ENCODE data around the gene GCNA.
"Not testable (repeated sequence)": the region's sequence is repeated elsewhere in the genome, so short reads cannot be mapped to it uniquely, and the experiment has no call there.

Gene GCNA

DNA sequence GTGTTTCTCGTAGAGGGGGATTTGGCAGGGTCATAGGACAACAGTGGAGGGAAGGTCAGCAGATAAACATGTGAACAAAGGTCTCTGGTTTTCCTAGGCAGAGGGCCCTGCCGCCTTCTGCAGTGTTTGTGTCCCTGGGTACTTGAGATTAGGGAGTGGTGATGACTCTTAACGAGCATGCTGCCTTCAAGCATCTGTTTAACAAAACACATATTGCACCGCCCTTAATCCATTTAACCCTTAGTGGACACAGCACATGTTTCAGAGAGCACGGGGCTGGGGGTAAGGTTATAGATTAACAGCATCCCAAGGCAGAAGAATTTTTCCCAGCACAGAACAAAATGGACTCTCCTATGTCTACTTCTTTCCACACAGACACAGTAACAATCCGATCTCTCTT is 66.2 kb downstream of the GCNA start:
- DNase-seq, result not testable (repeated sequence)

DNA sequence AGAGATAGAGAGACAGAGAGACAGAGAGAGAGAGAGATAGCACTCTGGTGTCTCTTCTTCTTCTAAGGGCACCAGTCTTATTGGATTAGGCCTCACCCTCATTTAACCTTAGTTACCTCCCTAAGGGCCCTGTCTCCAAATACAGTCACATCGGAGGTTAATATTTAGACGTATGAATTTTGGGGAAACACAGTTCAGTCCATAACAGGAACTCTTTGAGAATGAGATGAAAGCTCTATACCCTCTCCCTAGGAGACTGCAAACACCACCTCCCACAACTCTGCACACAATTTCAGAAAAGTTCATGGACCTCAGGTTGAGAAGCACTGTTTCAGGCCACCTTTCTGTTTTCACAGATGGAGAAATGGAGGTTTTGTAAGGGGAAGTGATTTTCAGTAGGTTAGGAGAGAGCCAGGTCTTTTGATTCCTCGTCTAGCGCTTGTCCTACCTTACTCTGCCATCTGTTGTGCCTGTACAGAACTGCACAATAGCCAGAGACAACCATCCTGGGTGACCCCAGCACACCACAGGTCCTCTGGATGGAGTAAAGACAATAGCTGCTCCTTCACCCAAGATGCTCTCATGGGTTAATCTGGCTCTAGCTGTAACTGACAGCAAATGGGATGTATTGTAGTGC is 72.2 kb downstream of the GCNA start:
- DNase-seq, result no peak

DNA sequence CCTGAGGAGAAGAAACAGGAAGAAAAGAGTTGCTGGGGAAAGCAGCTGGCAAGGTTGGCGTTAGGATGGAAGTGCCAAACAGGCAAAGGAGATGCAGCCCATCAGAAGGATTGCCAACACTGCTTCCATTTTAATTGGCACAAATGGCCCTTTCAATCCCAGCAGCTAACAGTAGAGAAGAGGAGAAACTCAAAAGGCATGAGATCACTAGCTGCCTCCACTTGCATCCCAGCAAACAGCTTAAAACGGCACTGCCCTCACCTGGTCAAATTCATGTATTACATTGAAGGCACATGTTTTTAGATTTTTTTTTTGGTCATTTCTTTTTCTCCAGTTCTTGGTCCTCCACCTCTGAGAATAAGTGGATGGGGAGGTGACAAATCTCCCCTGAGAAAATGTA is 74.2 kb downstream of the GCNA start:
- DNase-seq, result peak; percentile 26

DNA sequence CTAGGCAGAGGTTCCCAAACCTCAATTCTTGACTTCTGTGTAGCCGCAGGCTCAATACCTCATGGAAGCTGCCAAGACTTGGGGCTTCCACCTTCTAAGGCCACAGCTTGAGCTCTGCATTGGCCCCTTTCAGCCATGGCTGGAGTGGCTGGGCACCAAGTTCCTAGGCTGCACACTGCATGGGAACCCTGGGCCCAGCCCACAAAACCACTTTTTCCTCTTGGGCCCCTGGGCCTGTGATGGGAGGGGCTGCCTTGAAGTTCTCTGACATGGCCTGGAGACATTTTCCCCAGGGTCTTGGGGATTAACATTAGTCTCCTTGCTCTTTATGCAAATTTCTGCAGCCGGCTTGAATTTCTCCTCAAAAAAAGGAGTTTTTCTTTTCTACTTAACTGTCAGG is 75.1 kb downstream of the GCNA start:
- no peak for DNase-seq

DNA sequence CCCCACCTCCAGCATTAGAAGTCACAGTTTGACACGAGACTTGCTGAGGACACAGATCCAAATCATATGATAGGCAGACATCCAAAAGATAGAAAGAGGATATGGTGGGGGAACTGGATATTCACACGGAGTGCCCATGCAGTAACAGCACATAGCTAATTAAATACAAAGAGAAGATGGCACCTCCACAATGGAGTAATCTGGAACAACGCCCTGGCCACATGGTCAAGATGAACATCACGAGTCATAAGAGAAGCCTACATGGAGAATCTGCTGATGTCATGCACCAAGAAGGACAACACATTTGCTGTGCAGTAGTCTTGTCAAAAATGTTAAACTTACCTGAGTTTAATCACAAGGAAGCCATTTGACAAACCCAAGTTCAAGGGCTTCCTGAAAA is 79.0 kb downstream of the GCNA start:
- DNase-seq, result no peak

DNA sequence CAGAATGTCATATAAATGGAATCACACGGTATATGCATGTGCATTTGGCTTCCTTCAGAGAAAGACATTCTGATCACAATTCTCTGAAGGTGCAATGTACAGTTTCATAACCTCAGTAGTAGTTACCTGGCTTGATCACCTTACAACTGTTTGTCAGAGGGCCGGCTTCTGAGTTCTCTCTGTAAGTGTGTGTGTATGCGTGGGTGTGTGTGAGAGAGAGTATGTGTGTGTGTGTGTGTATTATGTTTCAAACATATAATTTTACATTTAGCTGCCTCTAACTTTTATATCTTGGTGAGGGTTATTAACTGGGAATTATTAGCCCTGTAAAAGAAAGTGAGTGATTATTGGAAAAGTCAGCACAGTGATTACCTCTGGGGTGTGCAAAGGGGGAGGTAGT is 81.1 kb downstream of the GCNA start:
- no peak for DNase-seq

DNA sequence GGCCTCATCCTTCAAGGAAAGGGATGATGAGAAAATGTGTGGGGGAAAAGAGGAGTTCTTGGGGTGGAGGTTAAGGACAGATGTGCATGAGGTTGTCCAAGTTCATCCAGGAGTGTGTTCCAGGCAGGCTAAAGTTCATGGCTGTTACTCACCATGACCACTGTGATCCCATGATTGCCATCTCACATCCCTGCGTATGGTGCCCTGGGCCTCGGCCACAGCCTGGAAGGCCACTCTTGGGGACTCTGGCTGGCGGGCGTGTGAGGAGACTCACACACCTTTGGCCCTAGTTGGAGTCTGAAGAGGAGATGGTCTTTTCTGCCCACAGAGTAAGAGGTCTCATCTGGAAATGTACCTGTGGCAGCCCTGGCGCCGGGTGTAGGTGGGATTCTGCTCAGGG is 81.7 kb downstream of the GCNA start:
- DNase-seq, result no peak

DNA sequence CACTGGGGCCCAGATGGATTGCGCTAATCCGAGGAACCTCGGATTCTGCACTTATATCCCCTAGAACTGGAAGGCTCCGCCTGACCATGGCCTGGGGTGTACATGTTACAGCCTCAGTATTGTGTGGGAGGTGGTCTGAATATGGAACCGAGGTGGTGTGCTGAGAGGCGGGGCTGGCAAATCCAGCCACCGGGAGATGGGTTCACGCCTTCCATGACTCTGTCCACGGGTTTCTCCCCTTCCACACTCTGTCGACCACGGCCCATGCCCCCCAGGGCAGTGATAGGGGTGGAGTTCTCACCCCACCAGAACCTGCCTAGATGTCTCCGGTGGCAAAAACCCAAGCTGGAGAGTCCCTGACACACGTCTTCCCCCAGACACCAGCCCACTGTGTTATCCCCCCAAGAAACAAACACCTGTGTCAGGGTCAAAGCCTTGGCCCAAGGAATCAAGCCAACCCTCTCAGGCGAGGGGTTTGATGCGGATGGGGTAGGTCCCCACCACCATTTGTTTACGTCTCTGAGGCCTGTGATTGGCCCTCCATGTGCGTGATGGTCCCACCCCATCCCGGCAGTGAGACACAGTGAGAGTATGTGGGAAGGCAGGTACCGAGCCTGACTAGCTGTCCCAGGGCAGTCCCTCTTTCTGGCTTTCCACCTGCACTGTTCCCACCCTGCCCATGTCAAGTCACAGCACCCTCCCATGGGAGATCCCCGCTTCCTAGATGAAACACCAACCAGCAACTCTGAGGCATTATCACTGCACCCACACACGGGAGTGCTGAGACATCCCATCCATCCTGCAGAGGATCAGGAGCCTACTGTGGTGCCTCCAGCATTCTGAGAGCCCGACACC is 82.6 kb downstream of the GCNA start:
- no peak for DNase-seq

DNA sequence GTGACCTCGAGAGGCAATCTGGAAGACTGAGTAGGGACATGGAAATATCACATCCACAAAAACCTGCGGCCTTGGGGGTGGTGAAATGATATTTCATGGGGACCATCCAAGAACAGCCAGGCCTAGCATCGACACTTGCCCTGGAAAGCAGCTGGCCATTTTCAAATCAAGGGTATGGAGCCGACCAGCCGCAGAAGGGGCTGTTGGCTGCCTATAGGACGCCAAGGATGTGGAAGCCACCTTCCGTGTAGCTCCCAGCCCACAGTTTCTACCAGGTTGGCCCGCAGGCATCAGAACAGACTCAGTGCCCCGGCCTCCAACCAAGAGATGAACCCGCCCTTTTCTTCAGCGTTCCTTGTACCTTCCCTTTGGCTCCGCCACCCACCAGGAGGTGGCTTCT is 83.7 kb downstream of the GCNA start:
- DNase-seq, result no peak

DNA sequence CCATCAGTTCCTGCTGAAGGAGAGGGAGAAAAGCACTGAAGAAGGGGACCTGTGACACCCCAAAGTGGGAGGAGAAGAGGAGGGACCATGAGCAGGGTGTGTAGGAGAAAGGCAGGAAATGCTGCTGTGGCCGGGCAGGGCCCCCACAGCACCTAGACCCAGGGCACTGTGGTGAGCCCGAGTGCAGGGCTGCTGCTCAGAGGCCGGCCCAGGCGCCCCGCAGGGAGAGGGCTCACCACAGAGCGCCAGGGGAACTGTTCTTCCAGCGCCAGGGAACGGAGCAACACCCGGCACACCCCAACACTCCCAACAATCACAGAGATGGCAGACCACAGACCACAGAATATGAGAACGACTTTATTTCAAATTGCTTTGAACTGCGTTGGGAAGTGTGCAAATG is 84.4 kb downstream of the GCNA start:
- DNase-seq, result not testable (repeated sequence)
